ENCODE data around the gene ZNF532.

- TF ChIP-seq POLR2AphosphoS5 (IDR thresholded peaks at IDR 0.05; ENCODE audit: insufficient read depth in 1 of 2, low read depth in 1 of 2), result no peak
- no peak for TF ChIP-seq POLR2A (IDR thresholded peaks at IDR 0.05)
- no peak for TF ChIP-seq CTCF (IDR thresholded peaks at IDR 0.05)
Observed at GRCh38 chr18:58966005-58966677, 101.5 kb downstream of the ZNF532 start.
